ENCODE data around the gene PDGFD.

- TF ChIP-seq POLR2A (IDR thresholded peaks at IDR 0.05; ENCODE audit: low read depth, low read length) (no peak), POLR2AphosphoS5 (IDR thresholded peaks at IDR 0.05; ENCODE audit: low read depth, low read length) (no peak)
These were observed 112.2 kb downstream of the PDGFD start for GRCh38 chr11:104051778-104052177.

Measured in GM12892 (cell line).